H1 (cell line): ENCODE data around the gene ZNF536. TPM values are rescaled to one million over a fixed set of nuclear protein-coding genes. Genes with fewer than 3 reads are reported as not detected.

ENCODE experiments used
- polyA plus RNA-seq, 7 experiments: library from polyadenylated mRNA; depleted of rRNA in 3 of 7; stranded (reverse) in 5 of 7; unstranded in 2 of 7; fragments of >200 nt in 5 of 7; fragments of 200-250 nt in 2 of 7; gene quantifications; 1 replicate in 5 of 7; 2 replicates in 1 of 7; 4 replicates in 1 of 7; pipeline versions ENCODE4 v1.2.1 to v1.2.3, GENCODE V29; 2011 to 2013; ENCODE audit warnings: missing spikeins in 2 of 7, mixed read lengths in 2 of 7
- total RNA-seq: library from RNA; stranded (reverse); fragmentation: NEBNext Ultra II Directional; extraction: Animal tissue kit (Norgen Biotek cat#: 25700); gene quantifications from 2 replicates; pipeline ENCODE4 v1.2.1, GENCODE V29; 2021
- TF ChIP-seq, protein P1 (sequence below): IDR thresholded peaks from 2 replicates; pipeline ENCODE4 v1.6.1; 2012; ENCODE audit warnings: inconsistent platforms

The ZNF536 gene
- total and polyA plus RNA-seq, 2 of the 8 experiments (the other 6 are each of a cell fraction or from before 2014, with no cell fraction given): 0.09 to 0.11 TPM

DNA sequence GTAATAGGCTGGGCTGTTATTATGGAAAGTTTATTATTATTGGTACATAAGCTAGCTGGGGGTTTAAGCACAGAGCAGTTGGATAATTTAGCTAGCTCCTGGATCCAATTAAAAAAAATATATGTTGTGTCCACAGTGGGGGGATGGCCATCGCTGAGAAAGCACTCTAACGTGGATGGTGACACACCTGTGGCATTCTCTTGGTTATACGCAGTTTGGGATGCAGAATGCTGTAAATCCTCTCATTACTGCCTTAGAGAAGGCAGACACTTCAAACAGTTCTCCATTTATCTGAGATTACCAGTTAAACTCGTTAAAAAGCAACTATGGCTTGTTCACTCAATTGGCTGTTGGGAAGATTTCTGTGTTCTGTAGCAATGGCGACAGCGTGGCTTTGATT, 2.4 kb upstream of the ZNF536 start (continued):
- TF ChIP-seq, protein P1, sequence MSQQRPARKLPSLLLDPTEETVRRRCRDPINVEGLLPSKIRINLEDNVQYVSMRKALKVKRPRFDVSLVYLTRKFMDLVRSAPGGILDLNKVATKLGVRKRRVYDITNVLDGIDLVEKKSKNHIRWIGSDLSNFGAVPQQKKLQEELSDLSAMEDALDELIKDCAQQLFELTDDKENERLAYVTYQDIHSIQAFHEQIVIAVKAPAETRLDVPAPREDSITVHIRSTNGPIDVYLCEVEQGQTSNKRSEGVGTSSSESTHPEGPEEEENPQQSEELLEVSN: no peak
